ENCODE measurements around the gene AMBRA1. TPM values are rescaled to one million over a fixed set of nuclear protein-coding genes. Genes with fewer than 3 reads are reported as not detected.

Gene AMBRA1
- total RNA-seq, 1 donor from 2014 or later = 38.5 TPM

DNA sequence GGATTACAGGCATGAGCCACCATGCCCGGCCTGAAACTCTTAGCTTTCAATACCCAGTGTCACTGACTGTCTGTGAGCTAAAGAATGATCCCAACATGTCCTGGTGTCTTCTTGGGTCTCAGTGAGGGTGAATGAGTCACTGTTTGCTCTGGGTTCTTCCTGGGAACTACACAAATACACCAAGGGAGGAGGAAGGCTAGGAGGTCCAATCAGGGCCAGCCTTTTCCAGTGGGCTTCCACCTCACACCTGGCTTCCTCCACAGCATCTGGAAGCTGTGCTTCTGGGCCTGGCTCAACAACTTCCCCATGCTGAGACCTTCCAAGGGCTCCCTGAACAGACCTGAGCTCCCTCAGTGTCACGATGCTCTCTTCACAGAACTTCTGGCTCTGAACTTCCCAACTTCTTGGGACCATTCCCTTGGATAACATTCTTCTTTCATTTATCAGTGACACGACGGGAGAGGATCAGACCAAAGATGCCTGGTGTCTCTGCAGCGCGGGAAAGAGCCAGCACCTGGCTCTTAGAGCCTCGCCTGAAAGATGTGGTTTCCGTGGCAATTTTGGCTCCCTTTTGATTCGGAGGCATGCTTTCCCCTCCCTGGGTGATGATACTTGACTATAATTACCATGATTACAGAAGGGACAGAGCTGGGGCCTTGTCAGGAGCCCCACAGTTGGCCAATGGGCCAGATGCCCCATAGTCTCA lies 179.9 kb downstream of the AMBRA1 start:
- intact Hi-C loops (cut with micrococcal nuclease) = no loop called here

DNA sequence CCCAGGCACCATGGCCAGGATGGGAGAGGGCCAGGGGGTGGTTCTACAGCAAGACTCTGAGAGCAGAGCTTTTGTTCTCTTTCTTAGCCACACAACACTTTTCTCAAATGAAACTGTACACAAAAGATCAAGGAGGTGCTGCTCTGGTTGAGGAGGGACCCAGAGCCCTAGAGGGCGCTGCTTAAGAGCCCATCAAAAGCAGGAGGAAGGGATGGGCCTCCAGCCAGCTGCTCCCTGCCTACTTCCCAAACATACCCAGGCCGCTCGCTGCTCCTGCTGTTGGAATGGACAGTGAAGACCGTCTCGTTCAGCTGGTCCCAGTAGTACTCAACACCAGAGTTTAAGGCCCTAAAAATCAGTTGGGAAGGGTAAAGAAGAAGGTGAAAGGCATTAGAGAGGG lies 183.8 kb downstream of the AMBRA1 start:
- intact Hi-C loops (cut with micrococcal nuclease) = no loop called here

DNA sequence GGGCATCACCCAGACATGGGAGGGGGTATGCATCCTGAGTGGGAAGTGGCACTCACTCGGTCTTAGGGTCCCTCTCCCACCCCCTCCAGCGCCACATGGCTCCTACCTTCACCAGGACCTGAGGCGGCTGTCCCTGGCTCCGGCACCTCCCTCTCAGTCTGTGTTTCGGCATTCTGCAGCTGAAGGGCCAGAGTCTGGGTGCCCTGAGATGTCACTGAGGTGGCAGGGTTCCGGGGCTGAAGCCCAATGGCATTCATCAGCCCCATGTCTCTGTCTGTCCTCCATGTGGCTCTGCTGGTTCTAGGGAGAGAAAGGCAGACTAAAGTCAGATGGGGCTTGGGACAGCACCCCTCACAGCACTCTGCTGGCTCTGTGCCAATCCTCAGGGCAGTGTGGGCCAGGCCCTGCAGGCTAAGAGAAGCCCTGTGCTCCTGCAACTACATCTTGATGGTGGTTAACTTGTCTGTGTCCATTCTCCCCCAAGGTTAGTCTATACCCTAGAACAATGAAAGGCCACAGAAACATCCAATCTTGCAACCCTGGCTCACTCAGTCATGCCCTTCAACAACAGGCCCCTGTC lies 185.3 kb downstream of the AMBRA1 start:
- intact Hi-C loops (cut with micrococcal nuclease) = no loop called here

DNA sequence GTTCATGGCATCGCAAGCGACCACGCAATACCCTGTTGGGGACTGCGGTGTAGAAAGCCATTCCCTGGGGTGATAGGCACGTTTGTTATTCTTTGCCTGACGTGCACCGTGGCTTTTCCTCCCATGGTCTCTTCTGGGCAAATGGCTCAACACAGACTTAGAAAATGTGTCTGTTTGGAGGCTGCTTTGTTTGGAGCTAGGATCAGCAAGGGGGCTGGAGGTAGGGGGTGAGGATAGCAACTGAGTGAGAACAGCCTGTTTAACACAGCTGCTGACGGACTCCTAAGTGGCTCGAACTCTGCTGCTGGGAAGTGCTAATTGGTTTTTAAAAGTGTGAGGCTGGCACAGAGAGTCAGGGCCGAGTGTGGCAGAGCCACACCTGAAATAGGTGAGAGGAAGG lies 186.2 kb downstream of the AMBRA1 start:
- intact Hi-C loops (cut with micrococcal nuclease) = no loop called here

DNA sequence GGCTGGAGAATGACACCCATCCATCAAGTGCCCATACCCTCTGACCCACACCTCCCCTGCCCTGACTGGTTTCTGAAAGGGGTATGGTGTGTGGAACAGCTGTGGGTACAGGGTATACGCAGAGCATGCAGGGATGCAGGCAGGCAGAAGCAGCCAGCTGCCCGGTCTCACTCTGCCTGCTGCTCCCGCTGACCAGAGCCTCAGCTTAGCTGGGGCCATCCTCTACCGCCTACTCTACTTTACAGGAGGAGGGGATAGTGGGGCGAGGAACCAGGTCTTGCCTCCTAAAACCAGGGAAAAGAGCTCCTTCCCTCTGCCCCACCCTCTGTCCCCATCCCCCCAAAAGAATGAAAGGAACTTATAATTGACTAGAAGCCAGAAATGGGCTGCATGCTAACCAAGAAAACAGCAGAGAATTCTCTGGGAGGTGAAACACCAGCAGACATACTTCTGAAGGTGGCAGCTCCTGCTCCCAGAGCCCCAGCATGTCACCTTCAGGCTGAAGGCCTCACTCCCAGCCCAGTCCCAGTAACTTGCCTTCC lies 189.3 kb downstream of the AMBRA1 start:
- intact Hi-C loops (cut with micrococcal nuclease) = no loop called here

DNA sequence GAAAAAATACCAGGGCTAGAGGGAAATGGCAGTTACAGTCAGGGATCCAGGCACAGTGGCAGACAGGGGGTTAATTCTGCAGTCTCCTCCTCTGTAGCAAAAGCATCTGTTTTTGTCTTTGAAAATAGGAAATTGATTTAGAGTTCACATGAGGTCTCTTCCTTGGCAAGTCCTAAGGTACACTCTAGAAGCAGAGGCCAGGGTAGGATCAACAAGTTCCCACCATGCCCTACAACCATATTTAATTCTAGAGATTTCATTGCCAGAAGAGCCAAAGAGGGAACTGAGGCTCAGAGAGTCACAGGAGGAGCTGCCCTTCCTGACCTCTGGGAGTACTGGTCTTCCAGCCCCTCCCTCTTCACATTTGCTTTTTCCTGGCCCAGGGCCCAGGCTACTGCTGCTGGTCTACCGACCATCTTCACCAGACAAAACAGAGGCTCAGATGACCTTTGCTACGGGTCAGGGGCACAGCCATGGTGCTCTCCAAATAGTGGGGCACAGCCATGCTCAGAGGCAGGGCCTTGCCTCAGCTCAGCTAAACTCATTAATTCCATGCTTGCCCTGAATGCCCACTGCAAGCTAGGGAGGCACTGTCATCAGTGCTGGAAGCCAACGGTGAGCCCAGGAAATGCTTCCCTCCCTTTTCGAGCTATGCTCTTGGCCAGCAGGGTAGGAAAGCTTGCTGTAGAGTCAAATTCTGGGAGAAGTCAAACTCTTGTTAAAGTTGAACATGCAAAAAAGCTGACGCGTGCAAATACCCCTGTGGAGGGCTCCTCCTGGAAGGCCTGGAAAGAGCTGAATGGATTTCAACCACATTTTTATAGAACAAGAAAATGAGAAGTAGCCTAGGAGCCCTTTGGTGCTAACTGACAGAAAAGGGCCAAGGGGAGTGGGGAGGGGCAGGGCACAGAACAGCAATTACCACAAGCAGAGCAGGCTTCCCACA lies 190.6 kb downstream of the AMBRA1 start:
- intact Hi-C loops (cut with micrococcal nuclease) = no loop called here

DNA sequence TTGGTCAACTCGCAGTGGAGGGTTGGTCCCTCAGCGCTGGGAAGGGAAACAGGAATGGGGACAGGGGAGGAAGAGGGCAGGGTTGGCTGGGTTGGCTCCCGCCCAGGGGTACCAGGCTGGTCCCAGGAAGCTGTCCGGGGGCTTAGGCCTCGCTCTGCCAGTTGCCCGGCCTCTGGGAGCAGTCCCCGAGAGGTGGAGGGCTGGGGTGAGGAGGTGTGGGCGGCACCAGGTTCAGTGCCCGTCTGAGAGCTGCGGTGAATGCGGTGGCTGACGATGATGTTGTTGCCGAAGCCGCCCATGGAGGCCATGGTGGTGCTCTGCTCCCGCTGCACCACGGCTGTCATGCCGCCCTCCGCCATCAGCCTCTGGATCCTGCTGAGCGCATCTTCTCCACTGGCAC lies 196.3 kb downstream of the AMBRA1 start:
- intact Hi-C loops (cut with micrococcal nuclease) = no loop called here

DNA sequence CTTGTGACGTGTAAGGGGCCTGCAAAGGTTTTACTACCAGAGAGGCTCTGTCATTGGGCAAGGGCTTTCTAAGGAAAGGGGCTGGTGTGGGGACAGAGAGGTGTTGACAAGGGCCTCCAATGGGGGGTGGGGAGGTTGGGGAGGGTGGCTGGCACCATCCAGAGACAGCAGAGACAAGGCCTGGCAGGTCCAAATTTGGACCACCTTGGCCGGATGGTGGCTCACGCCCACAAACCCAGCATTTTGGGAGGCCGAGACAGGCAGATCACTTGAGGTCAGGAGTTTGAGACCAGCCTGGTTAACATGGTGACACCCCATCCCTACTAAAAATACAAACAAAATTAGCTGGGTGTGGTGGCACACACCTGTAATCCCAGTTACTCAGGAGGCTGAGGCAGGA lies 200.1 kb downstream of the AMBRA1 start:
- intact Hi-C loops (cut with micrococcal nuclease) = loop anchor here (2.0 kb wide), 2 partner anchors 47 to 145 kb away; partner anchors contain the start of gene DGKZ

DNA sequence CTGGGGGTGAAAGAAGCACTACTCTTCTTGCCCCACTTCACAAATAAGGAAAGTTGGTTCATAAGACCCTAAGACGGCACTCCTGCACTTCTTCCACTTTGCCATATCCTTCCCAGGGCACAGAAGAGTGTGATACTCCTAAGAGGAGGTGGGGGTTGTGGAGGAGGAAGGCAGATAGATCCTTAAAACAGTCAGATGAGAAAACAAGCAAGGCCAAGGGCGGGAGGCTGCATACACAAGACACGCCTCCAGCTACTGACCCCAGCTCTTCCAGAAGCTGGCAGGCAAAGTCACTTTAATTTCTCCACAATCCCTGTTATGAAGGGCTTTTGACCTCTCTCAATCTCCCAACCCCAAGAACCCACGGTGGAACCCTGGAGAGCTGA lies 200.6 kb downstream of the AMBRA1 start:
- intact Hi-C loops (cut with micrococcal nuclease) = loop anchor here (2.0 kb wide), 2 partner anchors 46 to 146 kb away; partner anchors contain the start of gene DGKZ

DNA sequence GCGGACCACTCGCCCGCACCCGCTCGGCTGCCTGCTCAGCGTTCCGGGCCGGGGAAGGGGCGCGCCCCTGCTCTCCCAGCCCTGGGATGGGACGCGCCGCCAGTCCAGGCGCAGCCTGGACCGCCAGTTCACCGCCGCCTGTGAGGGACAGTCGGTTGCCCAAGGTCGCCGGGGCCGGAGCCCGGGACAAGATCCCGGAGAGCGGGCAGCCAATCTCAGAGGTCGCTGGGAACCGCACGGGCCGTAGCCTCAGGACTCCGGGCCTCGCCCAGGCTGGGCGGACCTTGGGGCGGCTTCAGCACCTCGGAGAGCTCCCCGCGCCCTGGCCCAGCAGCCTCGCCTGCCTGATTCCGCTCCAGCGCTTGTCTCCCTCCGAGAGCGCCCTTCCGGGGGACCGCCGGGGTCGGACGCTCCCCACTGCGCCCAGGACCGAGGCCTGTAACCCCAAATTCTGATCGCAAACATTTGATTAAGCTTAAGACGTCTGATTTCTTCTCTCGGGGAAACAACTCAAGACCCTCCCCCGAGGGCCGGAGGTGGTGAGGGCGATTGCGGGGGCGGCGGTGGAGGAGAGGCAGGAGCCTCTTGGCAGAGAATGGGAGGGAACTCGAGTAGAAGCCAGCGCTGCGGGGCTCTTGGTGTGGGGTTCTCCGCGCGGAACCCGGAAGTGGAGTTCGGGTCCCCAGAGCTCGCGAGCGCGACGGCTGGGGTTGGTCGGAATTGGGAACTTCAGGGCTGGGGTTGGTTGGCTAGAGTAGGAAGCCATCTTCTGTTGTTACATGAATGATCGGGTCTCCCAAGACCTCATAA lies 201.2 kb downstream of the AMBRA1 start:
- intact Hi-C loops (cut with micrococcal nuclease) = loop anchor here (2.0 kb wide), 2 partner anchors 46 to 146 kb away; partner anchors contain the start of gene DGKZ

DNA sequence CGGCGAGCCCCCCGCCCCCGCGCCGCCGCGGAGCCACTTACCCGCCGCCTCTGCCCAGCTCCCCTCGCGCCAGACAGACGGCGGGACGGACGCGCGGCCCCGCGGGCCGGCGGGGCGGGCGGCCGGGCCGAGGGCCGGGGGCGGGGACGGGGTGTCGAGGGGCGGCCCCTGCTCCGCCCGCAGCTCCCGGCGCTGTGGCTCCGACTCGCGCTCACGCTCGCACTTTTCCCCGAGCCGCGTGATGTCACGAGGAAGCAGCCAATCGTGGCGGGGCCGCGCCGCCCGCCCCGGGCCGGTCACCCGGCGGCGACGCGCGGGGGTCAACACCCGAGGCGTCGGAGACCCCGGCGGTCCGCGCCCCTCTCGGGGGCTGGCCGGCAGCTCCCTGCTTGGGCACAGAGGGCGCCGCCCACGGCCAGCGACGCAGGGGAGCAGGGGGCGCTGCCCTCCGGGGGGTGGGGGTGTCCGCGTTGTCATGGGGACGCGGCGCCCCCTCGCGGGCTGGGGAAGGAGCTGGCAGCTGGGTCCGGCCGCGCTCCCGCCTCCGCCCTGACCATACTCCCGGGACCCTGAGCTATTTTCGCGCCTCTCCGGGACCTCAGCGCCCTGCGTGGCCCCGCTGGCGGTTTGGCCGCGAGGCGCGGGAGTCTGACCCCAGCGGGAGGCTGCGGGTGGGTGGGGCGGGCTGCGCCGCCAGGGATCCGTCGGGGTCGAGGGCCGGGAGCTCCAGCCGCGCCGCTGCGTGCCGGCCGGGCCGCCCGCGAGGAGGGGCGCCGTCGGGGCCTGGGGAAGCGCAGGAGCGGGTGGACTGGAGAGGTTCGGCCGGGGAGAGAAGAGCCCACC lies 202.0 kb downstream of the AMBRA1 start, which contains the start of gene CHRM4:
CHRM4 (minus strand) TSS at position 199 of the 843 bp plus-strand sequence. CDS start 5,219 bp downstream, outside the sequence.
- intact Hi-C loops (cut with micrococcal nuclease) = loop anchor here (2.0 kb wide), 2 partner anchors 45 to 147 kb away; partner anchors contain the start of gene DGKZ

DNA sequence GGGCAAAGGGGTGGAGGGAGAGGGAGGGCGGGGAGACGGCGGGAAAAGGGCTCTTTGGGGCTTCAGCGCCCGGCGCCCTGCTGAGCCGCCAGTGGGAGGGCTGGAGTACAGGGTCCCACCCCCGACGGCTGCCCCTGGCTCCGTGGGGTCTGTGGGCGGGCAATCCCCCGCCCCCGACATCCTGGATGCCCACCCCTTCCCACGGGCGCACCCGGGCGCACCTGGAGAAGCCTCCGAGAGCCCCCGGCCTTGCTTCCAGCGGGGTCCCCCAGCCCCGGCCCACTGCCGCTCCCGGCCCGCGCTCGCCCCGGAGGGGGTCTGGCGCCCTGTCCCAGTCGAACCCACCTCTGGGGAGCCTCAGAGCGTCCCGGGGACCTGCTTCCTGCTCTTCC lies 202.6 kb downstream of the AMBRA1 start:
- intact Hi-C loops (cut with micrococcal nuclease) = no loop called here

DNA sequence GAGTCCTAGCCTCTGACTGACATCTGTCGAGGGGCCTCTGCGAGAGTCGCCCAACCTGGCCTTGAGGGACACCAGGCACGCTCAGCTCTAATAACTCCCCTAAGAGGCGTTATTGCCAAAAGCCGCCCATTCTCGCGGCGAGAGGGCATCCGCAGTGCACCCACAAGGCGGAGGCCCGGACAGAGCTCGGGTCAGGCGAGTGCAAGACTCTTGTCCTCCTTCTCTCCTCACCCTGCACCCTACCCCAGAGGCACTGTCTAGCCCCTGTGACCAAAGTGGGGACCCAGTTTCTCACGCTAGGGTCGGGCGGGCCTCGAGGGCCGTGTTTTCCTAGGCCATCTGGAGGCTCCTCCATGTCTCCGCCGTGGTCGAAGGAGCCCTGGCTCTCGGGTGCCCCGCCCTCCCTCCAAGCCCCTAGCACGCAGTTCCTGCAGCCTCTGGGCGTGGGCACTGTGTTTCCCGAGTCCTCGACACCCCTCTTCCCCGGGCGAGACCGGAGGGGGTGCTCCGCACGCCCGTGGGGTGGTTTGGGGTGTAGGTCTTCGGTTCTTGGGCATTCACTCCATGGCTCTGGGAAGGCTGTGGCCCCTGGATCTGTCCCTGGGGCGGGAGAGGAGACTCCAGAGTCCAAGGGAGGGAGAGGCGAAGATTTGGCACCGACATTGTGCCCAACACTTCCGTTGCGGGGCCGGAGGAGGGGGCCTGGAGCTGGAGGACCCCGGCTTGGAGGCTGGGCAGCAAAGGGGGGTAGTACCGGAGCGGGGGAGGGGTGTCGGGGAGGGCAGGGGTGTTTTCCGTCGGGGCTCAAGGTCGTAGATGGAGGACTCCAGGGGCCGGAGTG lies 203.3 kb downstream of the AMBRA1 start:
- intact Hi-C loops (cut with micrococcal nuclease) = no loop called here

DNA sequence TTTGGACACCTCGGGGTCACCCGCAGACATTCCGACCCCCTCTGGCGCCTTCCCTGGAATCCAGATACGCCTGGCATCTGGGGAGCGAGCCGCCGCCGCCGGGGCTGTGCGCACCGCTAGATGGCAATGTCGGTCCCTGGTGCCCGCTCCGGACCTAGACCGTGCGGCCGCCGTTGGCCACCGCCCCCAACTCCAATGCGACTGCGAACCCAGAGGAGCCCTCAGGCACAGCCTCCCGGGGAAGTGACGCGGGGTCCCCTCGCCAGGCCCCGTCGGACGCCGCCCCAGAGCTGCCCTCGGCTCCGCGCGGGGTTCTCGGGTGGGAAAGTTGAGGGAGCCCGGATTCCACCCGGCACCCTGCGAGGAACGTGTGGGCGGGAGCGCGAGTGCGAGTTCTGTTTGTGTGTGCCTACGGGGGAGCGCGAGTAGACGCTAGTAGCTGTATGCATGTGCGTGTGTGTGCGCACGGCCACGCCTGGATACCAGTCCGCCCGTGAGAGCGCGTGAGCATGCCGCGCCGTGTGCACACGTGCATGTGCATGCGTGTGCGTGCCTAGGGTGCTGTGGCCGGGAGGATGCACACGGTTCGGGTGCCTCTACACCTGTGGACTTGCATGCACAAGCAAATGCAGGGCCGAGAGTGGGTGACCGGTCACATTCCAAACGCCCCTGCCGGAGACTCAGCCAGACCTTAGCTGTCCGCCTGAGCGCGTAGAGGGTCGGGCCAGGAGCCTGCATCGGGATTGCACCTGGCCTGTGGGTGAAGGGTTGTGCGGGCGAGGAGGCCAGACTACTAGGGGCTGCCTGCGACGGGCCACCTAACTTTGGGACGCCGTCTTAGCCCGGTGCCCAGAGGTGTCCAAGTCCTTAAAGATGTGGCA lies 204.1 kb downstream of the AMBRA1 start:
- intact Hi-C loops (cut with micrococcal nuclease) = loop anchor here (1.0 to 2.0 kb wide), 2 partner anchors 139 to 228 kb away; partner anchors contain the start of genes ATG13 and HARBI1

DNA sequence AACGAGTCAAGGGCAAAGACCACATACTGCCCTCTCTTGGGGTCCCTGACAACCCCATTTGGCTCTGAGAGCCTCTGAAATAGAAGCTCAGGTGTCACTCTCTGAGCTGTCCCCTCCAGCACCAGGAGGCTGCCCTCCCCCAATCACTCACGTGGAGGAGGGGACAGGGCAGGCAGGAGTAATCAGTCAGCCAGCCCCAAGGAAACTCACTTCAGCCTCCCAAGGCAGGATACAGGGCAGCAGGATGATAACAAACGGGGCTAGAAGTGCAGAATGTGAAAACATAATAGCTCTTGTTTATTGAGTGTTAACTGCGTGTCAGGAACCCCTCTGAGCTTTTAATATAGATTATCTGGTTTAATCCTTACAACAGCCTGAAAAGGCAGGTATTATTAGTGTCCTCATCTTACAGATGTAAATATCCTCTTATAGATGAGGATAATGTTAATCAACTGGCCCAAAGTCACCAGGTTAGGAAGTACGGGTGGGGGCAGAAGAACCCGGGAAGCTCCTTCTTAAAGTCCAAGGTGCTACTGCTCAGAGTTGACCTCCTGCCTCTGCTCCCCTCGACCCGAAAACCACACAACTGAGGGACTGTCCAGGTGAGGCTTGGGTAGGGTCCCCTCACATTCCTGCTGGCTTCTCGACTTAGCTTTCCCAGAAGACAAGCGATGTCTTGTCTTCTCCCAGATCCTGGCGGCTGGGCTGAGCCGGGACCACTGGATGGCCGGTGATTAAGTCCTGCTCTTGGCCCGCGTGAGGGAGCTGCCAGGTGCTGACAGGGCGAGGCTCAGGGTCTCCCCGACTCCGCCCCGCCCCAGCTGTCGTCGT lies 205.0 kb downstream of the AMBRA1 start:
- intact Hi-C loops (cut with micrococcal nuclease) = loop anchor here (1.0 to 2.0 kb wide), 2 partner anchors 140 to 228 kb away; partner anchors contain the start of genes ATG13 and HARBI1

DNA sequence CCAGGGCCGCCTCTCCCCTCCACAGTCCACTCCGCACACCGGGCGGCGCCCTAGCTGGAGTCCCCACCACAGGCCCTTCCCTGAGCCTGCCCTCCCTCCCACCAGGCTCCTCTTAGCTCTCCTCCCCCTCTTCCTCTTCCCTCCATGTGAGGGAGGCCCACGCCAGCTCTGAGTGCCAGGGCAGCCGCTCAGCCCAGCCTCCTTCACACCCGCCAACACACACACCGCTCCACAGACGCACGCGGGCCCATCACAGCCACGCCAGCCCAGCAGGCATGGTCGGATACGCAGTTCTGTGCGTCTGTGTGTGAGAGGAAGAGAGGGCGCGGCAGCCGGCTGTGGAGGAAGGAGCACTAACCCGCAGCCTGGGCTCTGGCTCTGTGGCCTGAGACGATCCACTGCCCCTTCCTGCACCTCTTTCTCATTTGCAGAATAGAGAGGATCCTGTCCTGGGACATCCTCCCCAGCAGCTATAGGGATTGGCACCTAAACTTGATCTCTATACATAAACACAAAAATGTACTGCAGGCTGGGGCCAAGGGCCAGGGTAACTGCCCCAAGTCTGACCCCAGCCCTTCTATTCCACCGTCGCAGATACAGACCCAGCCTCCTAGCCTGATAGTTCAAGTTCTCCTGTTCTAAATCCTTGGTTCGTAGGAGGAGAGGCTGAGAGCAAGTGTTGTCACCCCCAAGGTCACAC lies 205.8 kb downstream of the AMBRA1 start:
- intact Hi-C loops (cut with micrococcal nuclease) = loop anchor here (2.0 kb wide), 1 partner anchor 141 kb away; no protein-coding TSS in a partner anchor

Measured in T-helper 2 cell treated with Interferon-gamma antibody and Interleukin-4, amounts not matched to agents 100 ng/mL and 5 ng/mL, for 36 hours (primary cell).